ENCODE results near the gene SEC24B.

Gene SEC24B

GRCh38 chr4:109433205-109434006 lies at the start of gene SEC24B:
TSS of gene SEC24B (plus strand) at chr4:109433815. CDS start at chr4:109433870, 55 bp downstream.
- peak; percentile 75 to 79 for DNase-seq (ENCODE audit: low read depth in 2 of 2)

GRCh38 chr4:109383823-109384222 lies 49.8 kb upstream of the SEC24B start:
- DNase-seq (ENCODE audit: low read depth in 2 of 2): no peak

- no peak for DNase-seq (ENCODE audit: low read depth in 2 of 2)
Observed at GRCh38 chr4:109385260-109385659, 48.4 kb upstream of the SEC24B start.

GRCh38 chr4:109389369-109390114 lies 44.1 kb upstream of the SEC24B start:
- DNase-seq (ENCODE audit: low read depth in 2 of 2): no peak

- no peak for DNase-seq (ENCODE audit: low read depth in 2 of 2)
Observed at GRCh38 chr4:109390115-109390768, 43.4 kb upstream of the SEC24B start.

GRCh38 chr4:109395694-109396093 lies 37.9 kb upstream of the SEC24B start:
- no peak for DNase-seq (ENCODE audit: low read depth in 2 of 2)

GRCh38 chr4:109398928-109399327 lies 34.7 kb upstream of the SEC24B start:
- DNase-seq (ENCODE audit: low read depth in 2 of 2): no peak

GRCh38 chr4:109406337-109406931 lies 27.2 kb upstream of the SEC24B start:
- no peak for DNase-seq (ENCODE audit: low read depth in 2 of 2)

GRCh38 chr4:109407027-109407737 lies 26.4 kb upstream of the SEC24B start:
- DNase-seq (ENCODE audit: low read depth in 2 of 2): no peak

GRCh38 chr4:109408711-109409110 lies 24.9 kb upstream of the SEC24B start:
- DNase-seq (ENCODE audit: low read depth in 2 of 2): no peak

GRCh38 chr4:109410226-109410625 lies 23.4 kb upstream of the SEC24B start:
- no peak for DNase-seq (ENCODE audit: low read depth in 2 of 2)

GRCh38 chr4:109410776-109411175 lies 22.8 kb upstream of the SEC24B start:
- no peak for DNase-seq (ENCODE audit: low read depth in 2 of 2)

GRCh38 chr4:109411964-109412363 lies 21.7 kb upstream of the SEC24B start:
- DNase-seq (ENCODE audit: low read depth in 2 of 2): no peak

- DNase-seq (ENCODE audit: low read depth in 2 of 2): no peak
Observed at GRCh38 chr4:109412776-109413175, 20.8 kb upstream of the SEC24B start.

GRCh38 chr4:109414938-109415337 lies 18.7 kb upstream of the SEC24B start:
- no peak for DNase-seq (ENCODE audit: low read depth in 2 of 2)

GRCh38 chr4:109418588-109418987 lies 15.0 kb upstream of the SEC24B start:
- DNase-seq (ENCODE audit: low read depth in 2 of 2): no peak

GRCh38 chr4:109419679-109420078 lies 13.9 kb upstream of the SEC24B start:
- no peak for DNase-seq (ENCODE audit: low read depth in 2 of 2)

GRCh38 chr4:109424093-109424841 lies 9.3 kb upstream of the SEC24B start:
- no peak for DNase-seq (ENCODE audit: low read depth in 2 of 2)

- no peak for DNase-seq (ENCODE audit: low read depth in 2 of 2)
Observed at GRCh38 chr4:109425405-109425804, 8.2 kb upstream of the SEC24B start.

- DNase-seq (ENCODE audit: low read depth in 2 of 2): no peak
Observed at GRCh38 chr4:109429545-109429944, 4.1 kb upstream of the SEC24B start.

- no peak for DNase-seq (ENCODE audit: low read depth in 2 of 2)
Observed at GRCh38 chr4:109432203-109432602, 1.4 kb upstream of the SEC24B start.

Measured in stimulated activated CD8-positive, alpha-beta memory T cell treated with anti-CD3 and anti-CD28 coated beads, Interleukin-15, amount 100 ng/mL, for 4 hours (primary cell).